Neural cell (in vitro differentiated cells): ENCODE measurements around the gene USP6. TPM values are rescaled to one million over a fixed set of nuclear protein-coding genes. Genes with fewer than 3 reads are reported as not detected.
A peak's percentile ranks its signal among the peaks of the same experiment; 100 is the strongest.

Source experiments
- H2AFZ ChIP-seq: fragments of 200-600, 300-800 bp; sonication (generic), shearing (Covaris generic); 2 replicates; pipeline ENCODE4 v1.6.0; 2014; ENCODE audit warnings: low read depth, mild to moderate bottlenecking, antibody characterized with exemption, low read length, moderate library complexity
- H3F3A ChIP-seq: fragments of 200-600 bp; shearing (Covaris generic); 2 replicates; pipeline ENCODE4 v1.6.1; 2016; ENCODE audit warnings: mild to moderate bottlenecking, moderate library complexity, mixed read lengths, antibody characterized with exemption, low read length; ENCODE audit not compliant: insufficient read depth, poor library complexity, severe bottlenecking
- H3K27ac ChIP-seq: fragments of 200-600, 300-800 bp; sonication (generic), shearing (Covaris generic); 2 replicates; pipeline ENCODE4 v1.5.1; 2014; ENCODE audit warnings: mild to moderate bottlenecking, low read length, moderate library complexity
- H3K27me3 ChIP-seq: fragments of 300-800, 200-600 bp; sonication (generic), shearing (Covaris generic); 2 replicates; pipeline ENCODE4 v1.6.0; 2014; ENCODE audit warnings: mild to moderate bottlenecking, low read depth, low read length, moderate library complexity; ENCODE audit not compliant: insufficient read depth
- H3K36me3 ChIP-seq: fragments of 300-800, 200-600 bp; sonication (generic), shearing (Covaris generic); 2 replicates; pipeline ENCODE4 v1.5.1; 2014; ENCODE audit warnings: mild to moderate bottlenecking, antibody characterized with exemption, low read length, moderate library complexity; ENCODE audit not compliant: insufficient read depth
- H3K4me2 ChIP-seq: fragments of 300-800, 200-600 bp; sonication (generic), shearing (Covaris generic); 2 replicates; pipeline ENCODE4 v1.6.0; 2014; ENCODE audit warnings: mild to moderate bottlenecking, low read length
- H3K4me3 ChIP-seq: fragments of 300-800, 200-600 bp; sonication (generic), shearing (Covaris generic); 2 replicates; pipeline ENCODE4 v1.5.1; 2014; ENCODE audit warnings: mild to moderate bottlenecking, low read length, moderate library complexity
- H3K79me2 ChIP-seq: fragments of 200-600 bp; shearing (Covaris generic); replicated peaks from 2 replicates; pipeline ENCODE4 v1.6.0; 2014; ENCODE audit warnings: mild to moderate bottlenecking, low read length, moderate library complexity; ENCODE audit not compliant: insufficient read depth
- H3K9ac ChIP-seq: fragments of 300-800, 200-600 bp; sonication (generic), shearing (Covaris generic); 2 replicates; pipeline ENCODE4 v1.6.1; 2016; ENCODE audit warnings: mild to moderate bottlenecking, low read length, mixed read lengths
- H3K9me2 ChIP-seq: fragments of 200-600 bp; shearing (Covaris generic); 2 replicates; pipeline ENCODE4 v1.6.1; 2016; ENCODE audit warnings: mild to moderate bottlenecking, low read length, mixed read lengths; ENCODE audit not compliant: insufficient read depth
- H3K9me3 ChIP-seq: fragments of 200-600, 300-800 bp; sonication (generic), shearing (Covaris generic); 2 replicates; pipeline ENCODE4 v1.6.1; 2016; ENCODE audit warnings: mild to moderate bottlenecking, mixed run types, low read length, moderate library complexity, mixed read lengths
- H4K20me1 ChIP-seq: fragments of 200-600 bp; shearing (Covaris generic); 2 replicates; pipeline ENCODE4 v1.6.1; 2016; ENCODE audit warnings: mild to moderate bottlenecking, mixed run types; ENCODE audit not compliant: insufficient read depth
- EP300 ChIP-seq: fragments of 450-650 bp; conservative IDR thresholded peaks from 2 replicates; pipeline ENCODE4 v1.6.1; 2014; ENCODE audit warnings: antibody characterized with exemption, mild to moderate bottlenecking, moderate library complexity; ENCODE audit not compliant: poor library complexity, severe bottlenecking
- EZH2 ChIP-seq: fragments of 200-600, 300-800 bp; shearing (Covaris generic), sonication (generic); IDR thresholded peaks from 2 replicates; pipeline ENCODE4 v1.6.1; 2014; ENCODE audit warnings: antibody characterized with exemption, low read length, borderline replicate concordance, mild to moderate bottlenecking; ENCODE audit not compliant: insufficient read depth, poor library complexity, severe bottlenecking
- MXI1 ChIP-seq: fragments of 450-650 bp; conservative IDR thresholded peaks from 2 replicates; pipeline ENCODE4 v1.6.1; 2014; ENCODE audit warnings: antibody characterized with exemption, mild to moderate bottlenecking; ENCODE audit not compliant: poor library complexity, severe bottlenecking
- POLR2AphosphoS5 ChIP-seq: IDR thresholded peaks from 2 replicates; pipeline ENCODE4 v1.6.1; 2012
- RAD21 ChIP-seq: fragments of 450-650 bp; conservative IDR thresholded peaks from 2 replicates; pipeline ENCODE4 v1.6.1; 2014; ENCODE audit warnings: antibody characterized with exemption, mild to moderate bottlenecking, moderate library complexity
- SMC3 ChIP-seq: fragments of 450-650 bp; conservative IDR thresholded peaks from 2 replicates; pipeline ENCODE4 v1.6.1; 2014; ENCODE audit warnings: antibody characterized with exemption, mild to moderate bottlenecking, moderate library complexity; ENCODE audit not compliant: poor library complexity
- TAF1 ChIP-seq: IDR thresholded peaks from 2 replicates; pipeline ENCODE4 v1.6.1; 2012; ENCODE audit warnings: low read depth
- polyA plus RNA-seq: library from polyadenylated mRNA; depleted of rRNA; stranded (reverse); fragments of >200 nt; gene quantifications from 2 replicates; pipeline ENCODE4 v1.2.3, GENCODE V29; 2014
- TF ChIP-seq, protein P1 (sequence below): IDR thresholded peaks from 2 replicates; pipeline ENCODE4 v1.6.1; 2012; ENCODE audit warnings: borderline replicate concordance
- TF ChIP-seq, protein P2 (sequence below): fragments of 450-650 bp; IDR thresholded peaks from 2 replicates; pipeline ENCODE4 v1.5.1; 2014; ENCODE audit warnings: antibody characterized with exemption, mild to moderate bottlenecking, moderate library complexity; ENCODE audit not compliant: poor library complexity, severe bottlenecking

Gene USP6
- polyA plus RNA-seq, 1 donor from 2014 or later, result not detected

DNA sequence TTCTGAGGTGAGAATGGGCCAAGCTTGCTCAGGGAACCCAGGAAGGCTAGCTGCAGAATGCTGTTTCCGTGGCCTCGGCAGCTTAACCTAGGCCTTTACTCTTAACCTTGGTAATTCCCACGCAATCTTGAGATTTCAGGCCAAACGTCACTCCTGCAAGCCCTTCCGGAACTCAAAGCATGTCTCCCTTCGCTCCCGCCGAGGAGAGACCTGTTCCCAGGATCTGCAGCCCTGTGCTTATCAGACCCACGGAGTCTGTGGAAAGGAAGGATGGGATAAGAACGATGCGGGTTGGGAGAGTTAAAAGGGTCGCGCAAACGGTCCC, 38.1 kb upstream of the USP6 start:
- Histone ChIP-seq H3K9ac (no peak overlapping the region), H3F3A (no peaks in the 10 kb centered on the region), H3K4me2 (no peak overlapping the region), H3K27ac (no peak overlapping the region), H3K4me3 (peak overlapping the region; percentile 47), H3K9me2 (no peaks in the 10 kb centered on the region), H3K79me2 (no peaks in the 10 kb centered on the region), H3K9me3 (no peaks in the 10 kb centered on the region), H2AFZ (no peak overlapping the region), H4K20me1 (no peaks in the 10 kb centered on the region), H3K27me3 (no peaks in the 10 kb centered on the region), H3K36me3 (no peaks in the 10 kb centered on the region)
- no peak for TF ChIP-seq RAD21
- TF ChIP-seq, protein P1, sequence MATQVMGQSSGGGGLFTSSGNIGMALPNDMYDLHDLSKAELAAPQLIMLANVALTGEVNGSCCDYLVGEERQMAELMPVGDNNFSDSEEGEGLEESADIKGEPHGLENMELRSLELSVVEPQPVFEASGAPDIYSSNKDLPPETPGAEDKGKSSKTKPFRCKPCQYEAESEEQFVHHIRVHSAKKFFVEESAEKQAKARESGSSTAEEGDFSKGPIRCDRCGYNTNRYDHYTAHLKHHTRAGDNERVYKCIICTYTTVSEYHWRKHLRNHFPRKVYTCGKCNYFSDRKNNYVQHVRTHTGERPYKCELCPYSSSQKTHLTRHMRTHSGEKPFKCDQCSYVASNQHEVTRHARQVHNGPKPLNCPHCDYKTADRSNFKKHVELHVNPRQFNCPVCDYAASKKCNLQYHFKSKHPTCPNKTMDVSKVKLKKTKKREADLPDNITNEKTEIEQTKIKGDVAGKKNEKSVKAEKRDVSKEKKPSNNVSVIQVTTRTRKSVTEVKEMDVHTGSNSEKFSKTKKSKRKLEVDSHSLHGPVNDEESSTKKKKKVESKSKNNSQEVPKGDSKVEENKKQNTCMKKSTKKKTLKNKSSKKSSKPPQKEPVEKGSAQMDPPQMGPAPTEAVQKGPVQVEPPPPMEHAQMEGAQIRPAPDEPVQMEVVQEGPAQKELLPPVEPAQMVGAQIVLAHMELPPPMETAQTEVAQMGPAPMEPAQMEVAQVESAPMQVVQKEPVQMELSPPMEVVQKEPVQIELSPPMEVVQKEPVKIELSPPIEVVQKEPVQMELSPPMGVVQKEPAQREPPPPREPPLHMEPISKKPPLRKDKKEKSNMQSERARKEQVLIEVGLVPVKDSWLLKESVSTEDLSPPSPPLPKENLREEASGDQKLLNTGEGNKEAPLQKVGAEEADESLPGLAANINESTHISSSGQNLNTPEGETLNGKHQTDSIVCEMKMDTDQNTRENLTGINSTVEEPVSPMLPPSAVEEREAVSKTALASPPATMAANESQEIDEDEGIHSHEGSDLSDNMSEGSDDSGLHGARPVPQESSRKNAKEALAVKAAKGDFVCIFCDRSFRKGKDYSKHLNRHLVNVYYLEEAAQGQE, result no peak
- no peak for TF ChIP-seq MXI1
- TF ChIP-seq, protein P2, sequence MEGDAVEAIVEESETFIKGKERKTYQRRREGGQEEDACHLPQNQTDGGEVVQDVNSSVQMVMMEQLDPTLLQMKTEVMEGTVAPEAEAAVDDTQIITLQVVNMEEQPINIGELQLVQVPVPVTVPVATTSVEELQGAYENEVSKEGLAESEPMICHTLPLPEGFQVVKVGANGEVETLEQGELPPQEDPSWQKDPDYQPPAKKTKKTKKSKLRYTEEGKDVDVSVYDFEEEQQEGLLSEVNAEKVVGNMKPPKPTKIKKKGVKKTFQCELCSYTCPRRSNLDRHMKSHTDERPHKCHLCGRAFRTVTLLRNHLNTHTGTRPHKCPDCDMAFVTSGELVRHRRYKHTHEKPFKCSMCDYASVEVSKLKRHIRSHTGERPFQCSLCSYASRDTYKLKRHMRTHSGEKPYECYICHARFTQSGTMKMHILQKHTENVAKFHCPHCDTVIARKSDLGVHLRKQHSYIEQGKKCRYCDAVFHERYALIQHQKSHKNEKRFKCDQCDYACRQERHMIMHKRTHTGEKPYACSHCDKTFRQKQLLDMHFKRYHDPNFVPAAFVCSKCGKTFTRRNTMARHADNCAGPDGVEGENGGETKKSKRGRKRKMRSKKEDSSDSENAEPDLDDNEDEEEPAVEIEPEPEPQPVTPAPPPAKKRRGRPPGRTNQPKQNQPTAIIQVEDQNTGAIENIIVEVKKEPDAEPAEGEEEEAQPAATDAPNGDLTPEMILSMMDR, result no peak
- TF ChIP-seq EP300, result no peak
- no peak for TF ChIP-seq TAF1
- no peak for TF ChIP-seq POLR2AphosphoS5
- no peak for TF ChIP-seq SMC3

DNA sequence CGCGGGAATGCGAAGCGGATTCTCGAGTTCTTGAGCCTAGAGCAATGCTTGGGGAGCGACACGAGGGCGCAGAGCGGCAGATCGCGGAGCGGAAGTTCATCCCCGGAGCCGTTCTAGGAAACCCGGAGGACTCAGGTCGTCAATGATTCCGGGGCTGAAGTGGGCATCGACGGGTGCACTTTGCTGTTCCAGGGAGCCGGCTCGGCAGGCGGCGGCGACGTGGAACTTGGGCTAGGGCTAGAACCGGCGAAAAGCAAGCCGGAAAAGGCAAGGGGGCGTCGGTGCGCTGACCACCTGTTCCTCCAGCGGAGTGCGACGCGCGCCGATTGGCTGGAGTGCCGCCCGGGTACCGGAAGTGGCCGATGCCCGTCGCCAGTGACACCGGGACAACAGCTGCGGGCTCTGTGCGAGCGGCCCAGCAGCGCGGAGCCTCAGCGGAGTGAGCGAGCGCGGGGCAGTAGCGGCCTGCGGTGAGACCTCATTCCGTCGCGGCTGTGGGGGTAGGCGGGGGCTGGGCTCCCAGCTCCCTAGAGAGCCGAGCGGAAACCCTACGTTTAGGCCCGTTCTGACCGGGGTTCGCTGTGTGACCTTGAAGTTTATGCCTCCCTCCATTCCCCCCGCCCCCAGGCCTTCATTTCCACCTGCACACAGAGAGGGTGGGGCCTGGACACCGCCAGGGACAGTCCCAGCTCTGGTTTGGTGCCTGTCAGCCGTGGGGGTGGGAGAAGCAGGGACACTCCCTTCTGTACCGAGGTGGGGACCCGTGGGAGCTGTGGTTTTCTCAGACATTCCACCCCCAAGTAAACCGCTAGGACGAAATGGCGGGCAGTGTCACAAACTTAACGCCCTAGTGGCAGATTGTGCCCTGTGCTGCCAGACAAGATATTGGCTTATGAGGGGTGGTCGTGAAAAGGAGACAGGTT, 37.5 kb upstream of the USP6 start, which contains the start of gene ZFP3:
ZFP3 (plus strand) TSS at position 362 of the 923 bp plus-strand sequence. CDS start 13,038 bp downstream, outside the sequence.
- Histone ChIP-seq H3K27ac (no peak within 1 kb of the TSS), H2AFZ (no peak within 1 kb of the TSS)

More for the DNA sequence above, 37.5 kb upstream of the USP6 start, which contains the start of gene ZFP3:
- H3K4me3 ChIP-seq, result peak within 1 kb of the TSS; percentile 47
- no peak within 1 kb of the TSS for H3K4me2 ChIP-seq
- TF ChIP-seq POLR2AphosphoS5, result no peak
- TF ChIP-seq, protein P1, result no peak
- no peak for TF ChIP-seq RAD21
- no peak for TF ChIP-seq SMC3
- TF ChIP-seq EP300, result no peak
- TF ChIP-seq, protein P2, result no peak
- no peak for TF ChIP-seq TAF1
- no peak for TF ChIP-seq EZH2
- TF ChIP-seq MXI1, result no peak
- H3K36me3 ChIP-seq, result no peaks in the 10 kb centered on the region
- H3K9ac ChIP-seq, result no peak within 1 kb of the TSS
- H4K20me1 ChIP-seq, result no peaks in the 10 kb centered on the region
- no peaks in the 10 kb centered on the region for H3K27me3 ChIP-seq
- no peaks in the 10 kb centered on the region for H3K9me3 ChIP-seq
- H3F3A ChIP-seq, result no peaks in the 10 kb centered on the region
- no peaks in the 10 kb centered on the region for H3K9me2 ChIP-seq
- H3K79me2 ChIP-seq, result no peaks in the 10 kb centered on the region
